SK-N-MC (cell line): ENCODE measurements around the gene OOSP3.

Experiments used
- DNase-seq: peaks from one replicate; pipeline ENCODE4 v3.0.0-alpha.2; 2011; ENCODE audit warnings: low read depth, low spot score
- H3K27ac ChIP-seq: fragments of 200-600 bp; sonication (generic); 2 replicates; pipeline ENCODE4 v1.5.1; 2016; ENCODE audit warnings: mixed run types
- H3K36me3 ChIP-seq: fragments of 200-600 bp; sonication (generic); 2 replicates; pipeline ENCODE4 v1.6.1; 2017; ENCODE audit warnings: antibody characterized with exemption, low read length, mixed read lengths; ENCODE audit not compliant: insufficient read depth
- H3K4me3 ChIP-seq: fragments of 200-600 bp; sonication (generic); 2 replicates; pipeline ENCODE4 v1.5.1; 2016
- H3K9ac ChIP-seq: fragments of 200-600 bp; sonication (generic); 2 replicates; pipeline ENCODE4 v1.8.0; 2017; ENCODE audit warnings: mixed run types, mixed read lengths; ENCODE audit not compliant: insufficient read length
- H3K9me3 ChIP-seq: fragments of 200-600 bp; sonication (generic); 2 replicates; pipeline ENCODE4 v1.6.1; 2017; ENCODE audit warnings: low read depth, mild to moderate bottlenecking, antibody characterized with exemption, low read length, moderate library complexity, mixed read lengths
- EZH2 ChIP-seq: fragments of 200-600 bp; sonication (generic); IDR thresholded peaks from one replicate; pipeline ENCODE4 v1.6.1; 2017; ENCODE audit warnings: antibody characterized with exemption
- FOXP2 ChIP-seq: optimal IDR thresholded peaks from 2 replicates; pipeline ENCODE3; 2011; ENCODE audit warnings: mild to moderate bottlenecking, moderate library complexity; ENCODE audit not compliant: insufficient read depth; ENCODE audit errors: extremely low read length, control extremely low read depth
- POLR2AphosphoS5 ChIP-seq: IDR thresholded peaks from 2 replicates; pipeline ENCODE4 v1.6.1; 2012; ENCODE audit warnings: mild to moderate bottlenecking, low read depth, low read length, borderline replicate concordance

OOSP3 gene

DNA sequence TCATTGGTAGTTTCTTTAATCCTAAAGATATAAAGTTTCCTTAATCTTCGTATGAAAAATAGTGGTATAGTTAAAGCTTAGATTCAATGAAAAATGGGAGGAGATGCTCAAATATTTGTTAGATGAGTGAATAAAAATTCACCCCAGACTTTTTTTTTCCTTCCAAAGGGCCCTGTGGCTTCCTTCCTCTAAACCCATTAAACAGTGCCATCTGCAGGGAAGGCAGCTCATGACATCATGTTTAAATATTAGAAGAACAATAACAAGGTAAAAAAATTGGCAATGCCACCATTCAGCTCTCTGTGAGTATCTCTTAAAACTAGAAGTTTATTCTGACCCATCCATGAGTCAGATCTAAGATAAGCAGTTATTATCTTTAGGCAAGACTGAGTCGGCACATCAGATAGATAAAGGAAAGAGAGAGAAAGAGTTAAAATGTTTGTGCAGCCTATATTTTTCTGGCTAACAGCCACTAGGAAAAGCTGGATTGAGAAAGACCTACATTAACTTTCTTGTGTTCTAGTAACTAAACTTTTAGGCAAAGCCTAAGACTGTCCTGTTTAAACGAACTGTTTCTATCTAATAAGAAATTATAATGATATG lies 40.5 kb downstream of the OOSP3 start:
- H3K4me3 ChIP-seq, result no peak overlapping the region
- no peak for TF ChIP-seq FOXP2
- TF ChIP-seq POLR2AphosphoS5, result no peak
- no peak for TF ChIP-seq EZH2
- DNase-seq, result no peak

DNA sequence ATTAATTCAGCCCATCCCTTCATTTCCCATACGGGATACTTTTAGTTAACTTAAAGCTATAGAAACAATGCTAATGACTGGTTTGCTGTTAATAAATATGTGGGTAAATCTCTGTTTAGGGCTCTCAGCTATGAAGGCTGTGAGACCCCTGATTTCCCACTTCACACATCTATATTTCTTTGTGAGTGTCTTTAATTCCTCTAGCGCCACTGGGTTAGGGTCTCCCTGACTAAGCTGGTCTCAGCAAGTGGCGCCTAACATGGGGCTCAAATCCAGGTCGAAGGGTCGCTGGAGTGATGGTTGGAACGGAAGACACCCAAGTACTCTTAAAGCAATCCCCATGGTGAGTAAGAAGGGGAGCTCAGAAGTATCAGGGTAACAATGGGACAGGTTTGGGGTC lies 45.2 kb downstream of the OOSP3 start:
- H3K4me3 ChIP-seq, result no peak overlapping the region
- no peak overlapping the region for H3K9ac ChIP-seq
- DNase-seq, result no peak
- no peaks in the 10 kb centered on the region for H3K9me3 ChIP-seq
- TF ChIP-seq FOXP2 (no peak), POLR2AphosphoS5 (no peak), EZH2 (no peak)
- H3K27ac ChIP-seq, result no peak overlapping the region
- H3K36me3 ChIP-seq, result no peaks in the 10 kb centered on the region

More for the DNA sequence above, 40.5 kb downstream of the OOSP3 start:
- H3K27ac ChIP-seq, result no peak overlapping the region
- no peaks in the 10 kb centered on the region for H3K9me3 ChIP-seq
- H3K9ac ChIP-seq, result no peak overlapping the region
- no peaks in the 10 kb centered on the region for H3K36me3 ChIP-seq

DNA sequence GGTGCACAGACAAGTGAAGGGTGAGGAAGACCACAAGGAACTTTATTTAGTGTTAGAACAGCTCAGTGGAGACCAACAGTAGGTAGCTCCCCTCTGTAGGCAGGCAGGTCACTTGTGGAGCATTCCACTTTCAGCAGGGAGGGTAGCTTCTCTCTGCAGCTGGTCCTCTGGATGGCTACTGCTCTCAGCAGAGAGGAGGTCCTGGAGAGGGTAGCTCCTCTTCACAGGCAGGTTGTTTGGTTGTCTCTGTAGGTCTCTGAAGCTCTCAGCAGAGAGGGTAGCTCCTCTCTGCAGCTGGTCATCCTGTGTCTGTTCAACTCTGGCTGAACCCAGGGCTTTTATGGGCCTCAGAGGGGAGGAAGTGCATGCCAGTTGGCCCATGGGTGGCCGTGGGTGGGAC lies 53.1 kb downstream of the OOSP3 start:
- Histone ChIP-seq H3K9ac (no peak overlapping the region), H3K36me3 (no peaks in the 10 kb centered on the region), H3K4me3 (no peak overlapping the region), H3K27ac (no peak overlapping the region), H3K9me3 (no peaks in the 10 kb centered on the region)
- no peak for TF ChIP-seq POLR2AphosphoS5
- TF ChIP-seq EZH2, result no peak
- TF ChIP-seq FOXP2, result no peak
- DNase-seq, result no peak

GRCh38 chr11:59938132-59938531 lies 59.5 kb downstream of the OOSP3 start, which contains the start of gene OOSP1:
Gene OOSP1, plus strand, starts transcription at chr11:59938432. Its CDS starts 23 bp downstream, at chr11:59938455.
- DNase-seq, result no peak
- TF ChIP-seq FOXP2 (no peak), EZH2 (no peak), POLR2AphosphoS5 (no peak)
- Histone ChIP-seq H3K36me3 (no peaks in the 10 kb centered on the region), H3K9ac (no peak within 1 kb of the TSS), H3K9me3 (no peaks in the 10 kb centered on the region), H3K27ac (no peak within 1 kb of the TSS), H3K4me3 (no peak within 1 kb of the TSS)

DNA sequence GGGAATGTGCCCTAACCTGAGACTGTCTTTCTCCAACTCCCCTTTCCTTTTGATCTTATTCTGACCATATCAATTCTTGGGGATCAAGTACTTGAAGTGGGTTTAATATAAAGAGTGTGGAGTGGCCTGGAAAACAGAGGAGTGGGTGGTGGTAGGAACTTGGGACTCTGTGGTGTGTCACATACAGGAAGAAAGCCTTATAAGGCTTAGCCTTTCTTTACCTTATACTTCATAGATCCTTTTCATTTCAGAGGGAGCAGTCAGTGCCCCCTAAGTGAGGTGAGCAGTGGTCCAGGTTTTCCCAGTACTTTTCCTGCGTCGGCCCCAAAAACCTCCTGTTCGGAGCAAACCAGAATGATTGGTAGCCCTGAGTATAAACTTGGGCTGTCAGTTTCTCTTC lies 60.1 kb downstream of the OOSP3 start:
- no peak overlapping the region for H3K9ac ChIP-seq
- no peak overlapping the region for H3K27ac ChIP-seq
- H3K9me3 ChIP-seq, result no peaks in the 10 kb centered on the region
- TF ChIP-seq POLR2AphosphoS5 (no peak), EZH2 (no peak), FOXP2 (no peak)
- H3K36me3 ChIP-seq, result no peaks in the 10 kb centered on the region
- no peak for DNase-seq
- no peak overlapping the region for H3K4me3 ChIP-seq

GRCh38 chr11:59939482-59939881 lies 60.9 kb downstream of the OOSP3 start:
- no peak for DNase-seq
- Histone ChIP-seq H3K27ac (no peak overlapping the region), H3K9ac (no peak overlapping the region), H3K36me3 (no peaks in the 10 kb centered on the region), H3K9me3 (no peaks in the 10 kb centered on the region), H3K4me3 (no peak overlapping the region)
- TF ChIP-seq EZH2 (no peak), FOXP2 (no peak), POLR2AphosphoS5 (no peak)

- no peak overlapping the region for H3K4me3 ChIP-seq
- DNase-seq, result no peak
- TF ChIP-seq POLR2AphosphoS5 (no peak), EZH2 (no peak), FOXP2 (no peak)
- no peaks in the 10 kb centered on the region for H3K9me3 ChIP-seq
- H3K9ac ChIP-seq, result no peak overlapping the region
- no peaks in the 10 kb centered on the region for H3K36me3 ChIP-seq
- no peak overlapping the region for H3K27ac ChIP-seq
Observed at GRCh38 chr11:59941091-59941490, 62.5 kb downstream of the OOSP3 start.

- no peak overlapping the region for H3K4me3 ChIP-seq
- no peak overlapping the region for H3K9ac ChIP-seq
- no peak for DNase-seq
- no peak for TF ChIP-seq FOXP2
- no peak for TF ChIP-seq POLR2AphosphoS5
- no peak for TF ChIP-seq EZH2
- no peaks in the 10 kb centered on the region for H3K36me3 ChIP-seq
- no peaks in the 10 kb centered on the region for H3K9me3 ChIP-seq
- H3K27ac ChIP-seq, result no peak overlapping the region
Observed at GRCh38 chr11:59943997-59944714, 65.6 kb downstream of the OOSP3 start.
